Esophagus muscularis mucosa (tissue), 4 donors: ENCODE results near the gene WBP1L.

Experiments
- EP300 ChIP-seq: sonication (generic); formaldehyde crosslinking; IDR thresholded peaks from one replicate; pipeline ENCODE4 v1.6.1; 2017; ENCODE audit warnings: antibody characterized with exemption
- POLR2A ChIP-seq: fragments of 450-650 bp; IDR thresholded peaks from one replicate; pipeline ENCODE4 v1.6.1; 2017; ENCODE audit warnings: antibody characterized with exemption, moderate library complexity, mild to moderate bottlenecking, low read depth
- POLR2AphosphoS5 ChIP-seq, 2 donors: sonication (generic); formaldehyde crosslinking; IDR thresholded peaks; one replicate each; pipeline ENCODE4 v1.6.1; 2017; ENCODE audit warnings: antibody characterized with exemption in 2 of 2
- TF ChIP-seq, protein P1 (sequence below), 3 experiments: fragments of 200-600 bp in 2 of 3; fragments of 450-650 bp in 1 of 3; sonication (generic) in 2 of 3; IDR thresholded peaks; one replicate each; pipeline ENCODE4 v1.5.1; 2017 to 2019; ENCODE audit warnings: antibody characterized with exemption in 3 of 3, mild to moderate bottlenecking in 2 of 3, moderate library complexity in 1 of 3

DNA sequence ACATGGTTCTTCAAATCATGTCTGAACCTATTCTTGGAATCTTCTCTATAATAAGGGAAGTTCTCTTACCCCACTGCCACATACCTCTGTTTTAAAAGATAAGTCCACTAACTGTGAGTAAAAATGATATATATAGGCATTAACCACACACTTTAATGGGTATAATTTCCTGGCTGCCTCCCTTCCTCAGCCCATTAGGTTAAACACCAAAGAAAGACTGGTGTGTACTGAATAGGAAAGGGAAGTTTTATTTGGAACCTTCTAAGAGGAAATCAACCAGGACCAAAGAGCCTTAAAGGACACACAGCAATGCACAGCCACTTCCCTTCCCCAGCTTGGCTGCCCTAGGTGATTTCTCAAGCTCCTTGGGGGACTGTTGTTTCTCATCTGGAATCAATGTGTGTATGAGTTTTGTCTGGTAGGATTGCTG, 5.0 kb upstream of the WBP1L start:
- TF ChIP-seq, protein P1, sequence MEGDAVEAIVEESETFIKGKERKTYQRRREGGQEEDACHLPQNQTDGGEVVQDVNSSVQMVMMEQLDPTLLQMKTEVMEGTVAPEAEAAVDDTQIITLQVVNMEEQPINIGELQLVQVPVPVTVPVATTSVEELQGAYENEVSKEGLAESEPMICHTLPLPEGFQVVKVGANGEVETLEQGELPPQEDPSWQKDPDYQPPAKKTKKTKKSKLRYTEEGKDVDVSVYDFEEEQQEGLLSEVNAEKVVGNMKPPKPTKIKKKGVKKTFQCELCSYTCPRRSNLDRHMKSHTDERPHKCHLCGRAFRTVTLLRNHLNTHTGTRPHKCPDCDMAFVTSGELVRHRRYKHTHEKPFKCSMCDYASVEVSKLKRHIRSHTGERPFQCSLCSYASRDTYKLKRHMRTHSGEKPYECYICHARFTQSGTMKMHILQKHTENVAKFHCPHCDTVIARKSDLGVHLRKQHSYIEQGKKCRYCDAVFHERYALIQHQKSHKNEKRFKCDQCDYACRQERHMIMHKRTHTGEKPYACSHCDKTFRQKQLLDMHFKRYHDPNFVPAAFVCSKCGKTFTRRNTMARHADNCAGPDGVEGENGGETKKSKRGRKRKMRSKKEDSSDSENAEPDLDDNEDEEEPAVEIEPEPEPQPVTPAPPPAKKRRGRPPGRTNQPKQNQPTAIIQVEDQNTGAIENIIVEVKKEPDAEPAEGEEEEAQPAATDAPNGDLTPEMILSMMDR (IDR thresholded peaks at IDR 0.05), result no peak
- TF ChIP-seq POLR2AphosphoS5 (IDR thresholded peaks at IDR 0.05) (no peak), EP300 (no peak), POLR2A (no peak)
